GM06990 (cell line): ENCODE measurements around the gene KCNQ1OT1.

Source experiments
- DNase-seq: peaks from one replicate; pipeline ENCODE4 v3.0.0-alpha.2; 2011; ENCODE audit not compliant: insufficient read length; ENCODE audit errors: extremely low read depth
- H3K27me3 ChIP-seq: replicated peaks from 2 replicates; pipeline ENCODE4 v1.6.0; 2011; ENCODE audit warnings: low read length; ENCODE audit not compliant: control insufficient read depth, insufficient read depth
- H3K36me3 ChIP-seq: 2 replicates; pipeline ENCODE4 v1.5.1; 2011; ENCODE audit warnings: low read length; ENCODE audit not compliant: control insufficient read depth, insufficient read depth
- H3K4me3 ChIP-seq: replicated peaks from 2 replicates; pipeline ENCODE4 v1.5.1; 2011; ENCODE audit warnings: low read depth, mild to moderate bottlenecking, control low read depth, low read length
- TF ChIP-seq, protein P1 (sequence below): IDR thresholded peaks from 2 replicates; pipeline ENCODE4 v1.5.1; 2011; ENCODE audit warnings: low read length, control low read depth, mild to moderate bottlenecking, inconsistent platforms; ENCODE audit not compliant: insufficient read depth, poor library complexity, severe bottlenecking

Gene KCNQ1OT1

DNA sequence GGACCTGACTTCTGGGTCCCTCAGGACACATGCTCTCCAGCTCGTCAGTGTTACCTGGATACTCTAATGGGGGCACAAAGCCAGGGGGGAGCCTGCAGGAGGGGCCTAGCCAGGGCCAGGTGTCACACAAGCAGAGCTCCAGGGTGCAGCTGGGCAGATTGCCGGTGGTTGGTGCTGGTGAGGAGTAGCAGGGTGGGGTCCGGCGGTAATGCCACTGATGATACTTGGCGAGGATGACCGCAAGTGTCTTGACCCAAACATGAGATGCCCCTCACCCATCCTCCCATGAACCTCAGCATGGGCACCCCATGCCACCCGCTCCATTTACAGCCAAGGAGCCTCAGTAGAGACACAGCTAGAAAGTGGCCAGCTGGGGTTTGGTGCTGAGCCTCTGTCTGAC lies 15.1 kb upstream of the KCNQ1OT1 start:
- H3K4me3 ChIP-seq: no peak overlapping the region
- no peaks in the 10 kb centered on the region for H3K27me3 ChIP-seq
- no peak for DNase-seq
- TF ChIP-seq, protein P1, sequence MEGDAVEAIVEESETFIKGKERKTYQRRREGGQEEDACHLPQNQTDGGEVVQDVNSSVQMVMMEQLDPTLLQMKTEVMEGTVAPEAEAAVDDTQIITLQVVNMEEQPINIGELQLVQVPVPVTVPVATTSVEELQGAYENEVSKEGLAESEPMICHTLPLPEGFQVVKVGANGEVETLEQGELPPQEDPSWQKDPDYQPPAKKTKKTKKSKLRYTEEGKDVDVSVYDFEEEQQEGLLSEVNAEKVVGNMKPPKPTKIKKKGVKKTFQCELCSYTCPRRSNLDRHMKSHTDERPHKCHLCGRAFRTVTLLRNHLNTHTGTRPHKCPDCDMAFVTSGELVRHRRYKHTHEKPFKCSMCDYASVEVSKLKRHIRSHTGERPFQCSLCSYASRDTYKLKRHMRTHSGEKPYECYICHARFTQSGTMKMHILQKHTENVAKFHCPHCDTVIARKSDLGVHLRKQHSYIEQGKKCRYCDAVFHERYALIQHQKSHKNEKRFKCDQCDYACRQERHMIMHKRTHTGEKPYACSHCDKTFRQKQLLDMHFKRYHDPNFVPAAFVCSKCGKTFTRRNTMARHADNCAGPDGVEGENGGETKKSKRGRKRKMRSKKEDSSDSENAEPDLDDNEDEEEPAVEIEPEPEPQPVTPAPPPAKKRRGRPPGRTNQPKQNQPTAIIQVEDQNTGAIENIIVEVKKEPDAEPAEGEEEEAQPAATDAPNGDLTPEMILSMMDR: no peak
- H3K36me3 ChIP-seq: no peaks in the 10 kb centered on the region

DNA sequence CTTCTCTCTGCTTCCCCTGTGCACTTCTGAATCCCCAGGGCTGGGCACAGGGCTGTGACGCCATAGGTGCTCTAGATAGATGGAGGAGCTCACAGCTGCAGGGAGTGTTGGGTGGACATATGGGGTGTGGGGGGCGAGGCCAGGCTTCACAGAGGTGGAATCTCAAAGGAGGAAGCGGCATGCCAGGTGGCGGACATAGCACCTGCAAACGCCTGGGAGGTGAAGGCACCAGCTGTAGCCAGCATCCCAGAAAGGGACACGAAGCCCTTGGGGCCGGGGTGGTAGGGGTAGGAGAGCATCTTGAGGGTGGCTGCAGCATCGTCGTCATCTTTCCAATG lies 14.6 kb upstream of the KCNQ1OT1 start:
- Histone ChIP-seq H3K36me3 (no peaks in the 10 kb centered on the region), H3K27me3 (no peaks in the 10 kb centered on the region), H3K4me3 (no peak overlapping the region)
- no peak for DNase-seq
- TF ChIP-seq, protein P1: no peak

DNA sequence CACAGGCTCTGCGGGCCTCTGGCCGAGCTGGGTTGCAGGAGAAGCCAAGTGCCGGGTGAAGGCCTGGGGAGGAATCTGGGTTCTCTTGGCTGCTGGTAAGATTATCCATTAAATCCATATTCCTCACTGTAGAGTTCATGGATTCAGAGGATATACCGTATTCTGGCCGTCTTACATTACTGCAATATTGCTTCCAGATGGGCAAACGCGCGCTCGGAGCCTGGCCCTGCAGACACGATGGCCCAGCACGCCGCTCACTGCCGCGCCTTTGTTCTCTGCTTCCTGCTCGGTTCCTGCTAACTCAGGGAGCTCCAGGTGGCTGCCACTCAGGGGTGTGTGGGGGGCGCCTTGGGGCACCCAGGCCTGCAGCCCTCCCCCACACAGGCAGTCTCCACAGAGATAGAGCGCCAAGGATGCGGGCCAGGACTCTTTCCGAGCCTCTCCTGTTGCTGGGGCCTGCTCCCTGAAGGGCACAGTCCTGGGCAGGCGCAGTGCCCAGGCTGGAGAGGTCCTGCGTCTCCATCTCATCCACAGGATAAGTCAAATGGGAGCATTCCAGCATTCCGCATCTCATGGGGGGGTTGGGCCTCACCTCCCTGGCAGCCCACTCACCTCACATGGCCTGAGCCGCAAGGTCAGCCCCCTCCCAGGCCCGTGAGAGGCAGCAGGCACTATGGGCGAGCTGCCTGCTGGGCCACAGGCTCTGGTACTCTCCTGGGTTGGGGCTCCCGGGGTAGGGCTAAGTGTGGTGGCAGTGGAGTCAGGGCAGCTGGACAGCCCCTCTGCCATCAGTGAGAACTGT lies 14.1 kb upstream of the KCNQ1OT1 start:
- Histone ChIP-seq H3K4me3 (no peak overlapping the region), H3K36me3 (no peaks in the 10 kb centered on the region), H3K27me3 (no peaks in the 10 kb centered on the region)
- TF ChIP-seq, protein P1: no peak
- no peak for DNase-seq

DNA sequence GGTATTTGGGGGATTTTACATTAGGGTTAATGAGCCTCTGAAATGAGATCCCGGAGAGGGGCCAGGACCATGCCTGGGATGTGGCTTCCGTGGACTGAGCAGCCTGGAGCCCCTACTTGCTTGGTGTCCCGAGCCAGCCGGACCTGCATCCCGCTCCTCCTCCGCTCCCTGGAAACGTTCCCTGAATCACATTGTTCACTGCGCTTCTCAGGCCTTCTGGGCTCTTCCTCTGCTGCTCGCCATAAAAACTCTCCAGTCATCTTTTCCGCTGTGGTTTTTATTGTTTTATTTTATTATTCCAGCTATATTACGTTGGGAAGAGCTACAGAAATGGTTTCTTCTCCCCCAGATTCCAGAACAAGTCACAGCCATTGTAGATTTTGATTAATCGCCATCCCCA lies 13.3 kb upstream of the KCNQ1OT1 start:
- H3K4me3 ChIP-seq: no peak overlapping the region
- no peak for DNase-seq
- TF ChIP-seq, protein P1: no peak
- H3K27me3 ChIP-seq: no peaks in the 10 kb centered on the region
- no peaks in the 10 kb centered on the region for H3K36me3 ChIP-seq

DNA sequence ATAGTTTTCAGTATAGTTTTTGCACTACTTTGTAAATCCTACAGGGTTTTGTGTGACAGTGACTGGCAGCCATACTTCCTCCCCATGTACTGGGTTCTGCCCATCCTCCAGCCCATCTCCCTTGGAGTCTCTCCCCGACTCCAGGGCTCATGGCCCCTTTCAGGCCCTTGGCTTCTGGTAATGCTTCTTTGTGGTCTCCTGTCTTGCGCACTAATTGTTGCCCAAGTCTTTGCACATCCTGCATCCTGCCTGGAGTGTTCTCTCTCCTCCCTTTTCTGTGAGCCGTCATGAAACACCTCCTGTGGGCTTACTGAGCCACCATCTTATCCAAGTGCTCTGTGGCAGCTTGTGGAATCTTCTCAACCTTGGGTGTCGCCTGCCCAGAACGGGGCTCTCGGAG lies 11.4 kb upstream of the KCNQ1OT1 start:
- TF ChIP-seq, protein P1: no peak
- DNase-seq: no peak
- Histone ChIP-seq H3K27me3 (no peaks in the 10 kb centered on the region), H3K4me3 (no peak overlapping the region), H3K36me3 (no peaks in the 10 kb centered on the region)

DNA sequence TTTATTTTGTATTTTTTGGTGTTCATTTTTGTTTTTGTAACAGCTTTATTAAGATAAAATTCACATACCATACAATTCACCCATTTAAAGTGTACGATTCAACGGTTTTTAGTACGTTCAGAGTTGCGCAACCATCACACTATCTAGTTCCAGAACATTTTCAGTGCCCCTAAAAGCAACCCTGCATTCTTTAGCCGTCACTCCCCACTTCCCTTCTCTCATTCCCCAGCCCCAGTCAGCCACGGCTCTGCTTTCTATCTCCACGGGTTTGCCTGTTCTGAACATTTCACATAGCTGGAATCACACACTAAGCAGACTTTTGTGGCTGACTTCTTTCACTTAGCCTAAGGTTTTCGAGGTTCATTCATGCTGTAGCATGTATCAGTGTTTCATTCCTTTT lies 9.6 kb upstream of the KCNQ1OT1 start:
- H3K36me3 ChIP-seq: no peaks in the 10 kb centered on the region
- no peak for DNase-seq
- no peak overlapping the region for H3K4me3 ChIP-seq
- no peaks in the 10 kb centered on the region for H3K27me3 ChIP-seq
- TF ChIP-seq, protein P1: no peak
